ENCODE results near the gene CHST7.

DNA sequence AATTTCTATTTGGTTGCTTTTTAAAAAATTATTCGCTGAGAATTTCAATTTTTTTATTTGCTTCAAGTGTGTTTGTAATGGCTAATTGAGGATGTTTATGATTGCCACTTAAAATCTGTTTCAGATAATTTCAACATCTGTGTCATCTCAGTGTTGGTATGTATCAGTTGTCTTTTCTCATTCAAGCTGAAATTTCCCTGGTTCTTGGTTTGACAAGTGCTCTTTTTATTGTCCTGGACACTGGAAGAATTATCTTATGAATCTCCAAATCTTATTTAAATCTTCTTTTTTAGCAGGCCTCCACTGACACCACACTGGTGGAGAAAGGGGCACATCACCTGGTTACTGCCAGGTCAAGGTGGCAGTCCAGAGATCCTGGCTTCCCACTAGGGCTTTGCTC is 21.5 kb downstream of the CHST7 start:
- no peak for TF ChIP-seq RAD21 (IDR thresholded peaks at IDR 0.05; ENCODE audit: low read length)
- TF ChIP-seq, protein P1, sequence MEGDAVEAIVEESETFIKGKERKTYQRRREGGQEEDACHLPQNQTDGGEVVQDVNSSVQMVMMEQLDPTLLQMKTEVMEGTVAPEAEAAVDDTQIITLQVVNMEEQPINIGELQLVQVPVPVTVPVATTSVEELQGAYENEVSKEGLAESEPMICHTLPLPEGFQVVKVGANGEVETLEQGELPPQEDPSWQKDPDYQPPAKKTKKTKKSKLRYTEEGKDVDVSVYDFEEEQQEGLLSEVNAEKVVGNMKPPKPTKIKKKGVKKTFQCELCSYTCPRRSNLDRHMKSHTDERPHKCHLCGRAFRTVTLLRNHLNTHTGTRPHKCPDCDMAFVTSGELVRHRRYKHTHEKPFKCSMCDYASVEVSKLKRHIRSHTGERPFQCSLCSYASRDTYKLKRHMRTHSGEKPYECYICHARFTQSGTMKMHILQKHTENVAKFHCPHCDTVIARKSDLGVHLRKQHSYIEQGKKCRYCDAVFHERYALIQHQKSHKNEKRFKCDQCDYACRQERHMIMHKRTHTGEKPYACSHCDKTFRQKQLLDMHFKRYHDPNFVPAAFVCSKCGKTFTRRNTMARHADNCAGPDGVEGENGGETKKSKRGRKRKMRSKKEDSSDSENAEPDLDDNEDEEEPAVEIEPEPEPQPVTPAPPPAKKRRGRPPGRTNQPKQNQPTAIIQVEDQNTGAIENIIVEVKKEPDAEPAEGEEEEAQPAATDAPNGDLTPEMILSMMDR (conservative IDR thresholded peaks at IDR 0.05; ENCODE audit: low read depth, low read length): no peak
- TF ChIP-seq, protein P2, sequence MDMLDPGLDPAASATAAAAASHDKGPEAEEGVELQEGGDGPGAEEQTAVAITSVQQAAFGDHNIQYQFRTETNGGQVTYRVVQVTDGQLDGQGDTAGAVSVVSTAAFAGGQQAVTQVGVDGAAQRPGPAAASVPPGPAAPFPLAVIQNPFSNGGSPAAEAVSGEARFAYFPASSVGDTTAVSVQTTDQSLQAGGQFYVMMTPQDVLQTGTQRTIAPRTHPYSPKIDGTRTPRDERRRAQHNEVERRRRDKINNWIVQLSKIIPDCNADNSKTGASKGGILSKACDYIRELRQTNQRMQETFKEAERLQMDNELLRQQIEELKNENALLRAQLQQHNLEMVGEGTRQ (IDR thresholded peaks at IDR 0.05; ENCODE audit: low read depth, low read length): no peak
- TF ChIP-seq RCOR1 (IDR thresholded peaks at IDR 0.05; ENCODE audit: insufficient replicate concordance, low read length): no peak
- no peak for TF ChIP-seq BHLHE40 (IDR thresholded peaks at IDR 0.05; ENCODE audit: low read depth, low read length)
- no peak for TF ChIP-seq POLR2A (IDR thresholded peaks at IDR 0.05; ENCODE audit: low read depth, low read length)
- no peak for TF ChIP-seq MAZ (IDR thresholded peaks at IDR 0.05; ENCODE audit: borderline replicate concordance, low read depth, low read length)
- no peak for TF ChIP-seq CHD1 (IDR thresholded peaks at IDR 0.05; ENCODE audit: low read depth, low read length)
- no peak for TF ChIP-seq RFX5 (IDR thresholded peaks at IDR 0.05; ENCODE audit: low read depth, low read length)
- TF ChIP-seq SMC3 (IDR thresholded peaks at IDR 0.05; ENCODE audit: low read depth, low read length): no peak
- no peak for TF ChIP-seq FOS (IDR thresholded peaks at IDR 0.05; ENCODE audit: low read depth, low read length)
